BLaER1 treated with 17β-estradiol and CSF1 and Interleukin-3, amounts not matched to agents 10 nM and 100 nM (cell line): ENCODE results near the gene DRICH1.
"Not testable (repeated sequence)": the region's sequence is repeated elsewhere in the genome, so short reads cannot be mapped to it uniquely, and the experiment has no call there.

Experiments
- H3K27ac ChIP-seq, 11 experiments: shearing (Covaris generic); formaldehyde crosslinking; 2 replicates each; pipeline ENCODE4 v1.8.1; 2022
- H3K27me3 ChIP-seq, 11 experiments: shearing (Covaris generic); formaldehyde crosslinking; 2 replicates each; pipeline ENCODE4 v1.8.1; 2022
- H3K36me3 ChIP-seq, 11 experiments: shearing (Covaris generic); formaldehyde crosslinking; 2 replicates each; pipeline ENCODE4 v1.8.1; 2022
- H3K4me1 ChIP-seq, 10 experiments: shearing (Covaris generic); formaldehyde crosslinking; 2 replicates each; pipeline ENCODE4 v1.8.1; 2022
- H3K4me2 ChIP-seq, 11 experiments: shearing (Covaris generic); formaldehyde crosslinking; 2 replicates each; pipeline ENCODE4 v1.8.1; 2022
- H3K4me3 ChIP-seq, 10 experiments: shearing (Covaris generic); formaldehyde crosslinking; 2 replicates each; pipeline ENCODE4 v1.8.1; 2022
- H3K9ac ChIP-seq, 11 experiments: shearing (Covaris generic); formaldehyde crosslinking; 2 replicates each; pipeline ENCODE4 v1.8.1; 2022
- H3K9me3 ChIP-seq, 11 experiments: shearing (Covaris generic); formaldehyde crosslinking; replicated peaks in 1 of 11; 2 replicates each; pipeline ENCODE4 v1.8.1; 2022
- H4K20me1 ChIP-seq, 11 experiments: shearing (Covaris generic); formaldehyde crosslinking; 2 replicates each; pipeline ENCODE4 v1.8.1; 2022
- Cebpa-rat ChIP-seq, 11 experiments: shearing (Covaris generic); IDR thresholded peaks; 2 replicates each; pipeline ENCODE4 v1.8.1; 2022

Gene DRICH1

DNA sequence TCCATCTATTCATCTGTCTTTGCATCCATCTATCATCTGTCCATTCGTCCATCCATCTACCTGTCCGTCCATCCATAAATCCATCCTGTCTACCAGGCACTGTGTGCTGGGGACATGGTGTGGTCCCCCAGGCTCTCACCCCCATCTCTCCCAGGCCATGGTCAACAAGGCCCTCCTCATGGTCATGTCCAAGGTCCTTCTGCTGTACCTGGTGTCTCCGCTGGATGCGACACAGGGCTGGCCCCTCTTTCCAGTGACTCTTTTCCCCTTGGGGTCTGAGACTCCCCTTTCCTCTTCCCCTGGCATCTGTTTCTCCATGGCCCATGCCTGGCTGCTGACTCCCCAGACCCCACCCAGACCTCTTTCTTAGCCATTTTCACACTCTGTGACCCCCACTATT, 56.5 kb downstream of the DRICH1 start:
- Histone ChIP-seq H4K20me1 (no peaks in the 10 kb centered on the region), H3K36me3 (peaks cover 0 to 85% (median 0%) of the 10 kb centered on the region in 11 experiments; a peak in 9 of 22 replicates), H3K9ac (peak overlapping the region in 6 of 11 experiments; percentile 22 to 82 (median 70); a peak in 10 of 22 replicates), H3K4me1 (peaks cover 24 to 82% (median 68%) of the 10 kb centered on the region in 10 experiments), H3K4me2 (peak overlapping the region; percentile 5 to 100 (median 96); a peak in 19 of 22 replicates), H3K4me3 (peak overlapping the region in 5 of 10 experiments; percentile 40 to 74 (median 63); a peak in 9 of 20 replicates), H3K9me3 (peaks cover 0 to 8% (median 0%) of the 10 kb centered on the region in 11 experiments; a peak in 2 of 22 replicates), H3K27me3 (peaks cover 0 to 39% (median 0%) of the 10 kb centered on the region in 11 experiments; a peak in 3 of 22 replicates), H3K27ac (peak overlapping the region in 6 of 11 experiments; percentile 72 to 84 (median 78); a peak in 13 of 22 replicates)
- no peak for TF ChIP-seq Cebpa-rat (IDR thresholded peaks at IDR 0.05)

DNA sequence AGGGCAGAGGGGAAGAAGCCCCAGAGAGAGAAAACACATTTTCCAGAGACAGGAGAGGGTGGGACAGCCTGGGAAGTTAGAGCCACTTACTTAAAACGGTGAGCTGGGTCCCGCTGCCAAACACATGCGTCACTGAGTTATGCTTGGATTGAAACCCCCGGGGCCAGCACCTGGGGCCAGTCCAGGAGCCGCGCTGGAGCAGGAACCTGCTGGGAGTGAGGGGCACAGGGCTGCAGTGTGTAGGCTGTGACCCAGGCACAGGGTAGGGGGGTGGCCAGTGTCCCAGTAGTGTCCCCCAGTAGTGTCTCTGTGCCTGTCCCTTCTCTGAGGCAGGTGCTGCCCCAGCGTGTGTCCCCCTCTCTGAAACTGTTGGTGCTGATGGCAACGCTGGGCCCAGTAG, 57.2 kb downstream of the DRICH1 start:
- Histone ChIP-seq H3K9me3 (peaks cover 0 to 8% (median 0%) of the 10 kb centered on the region in 11 experiments; a peak in 2 of 22 replicates), H3K27ac (peak overlapping the region in 7 of 11 experiments; percentile 57 to 81 (median 65); a peak in 14 of 22 replicates), H3K4me3 (peak overlapping the region in 5 of 10 experiments; percentile 40 to 74 (median 63); a peak in 10 of 20 replicates), H3K4me2 (peak overlapping the region in 10 of 11 experiments; percentile 24 to 100 (median 96); a peak in 20 of 22 replicates), H4K20me1 (no peaks in the 10 kb centered on the region), H3K4me1 (peaks cover 19 to 77% (median 62%) of the 10 kb centered on the region in 10 experiments), H3K36me3 (peaks cover 0 to 88% (median 0%) of the 10 kb centered on the region in 11 experiments; a peak in 9 of 22 replicates), H3K9ac (peak overlapping the region in 7 of 11 experiments; percentile 22 to 82 (median 59); a peak in 14 of 22 replicates), H3K27me3 (peaks cover 0 to 32% (median 0%) of the 10 kb centered on the region in 11 experiments; a peak in 3 of 22 replicates)
- no peak for TF ChIP-seq Cebpa-rat (IDR thresholded peaks at IDR 0.05)

DNA sequence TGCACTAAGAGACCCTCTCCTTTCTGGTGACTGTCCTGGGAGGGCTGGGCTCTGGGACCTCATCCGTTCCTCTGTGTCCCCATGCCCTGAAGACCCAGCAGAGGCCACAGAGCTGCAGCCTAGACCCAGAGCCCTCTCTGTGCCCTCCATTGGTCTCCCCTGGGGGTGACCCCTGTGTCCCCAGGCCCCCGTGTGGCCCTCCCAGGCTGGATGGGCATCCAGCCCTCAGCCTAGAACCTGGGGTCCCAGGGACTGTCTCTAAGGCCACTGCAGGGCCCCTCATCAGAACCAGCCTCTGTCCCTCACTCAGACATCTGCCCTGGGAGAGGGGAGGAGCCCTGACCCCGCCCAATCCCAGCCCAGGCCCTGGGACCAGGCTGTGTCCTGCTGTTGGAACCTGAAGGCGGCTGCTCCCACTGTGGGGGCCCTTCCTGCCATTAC, 57.7 kb downstream of the DRICH1 start:
- Histone ChIP-seq H3K27ac (peak overlapping the region in 7 of 11 experiments; percentile 57 to 81 (median 65); a peak in 14 of 22 replicates), H3K4me3 (peak overlapping the region in 5 of 10 experiments; percentile 40 to 74 (median 63); a peak in 9 of 20 replicates), H3K4me1 (peaks cover 19 to 76% (median 58%) of the 10 kb centered on the region in 10 experiments), H3K9me3 (peaks cover 0 to 8% (median 0%) of the 10 kb centered on the region in 11 experiments; a peak in 2 of 22 replicates), H3K27me3 (peaks cover 0 to 27% (median 0%) of the 10 kb centered on the region in 11 experiments; a peak in 3 of 22 replicates), H3K4me2 (peak overlapping the region in 10 of 11 experiments; percentile 24 to 100 (median 96); a peak in 19 of 22 replicates), H3K36me3 (peaks cover 0 to 88% (median 0%) of the 10 kb centered on the region in 11 experiments; a peak in 9 of 22 replicates), H4K20me1 (no peaks in the 10 kb centered on the region), H3K9ac (peak overlapping the region in 7 of 11 experiments; percentile 22 to 82 (median 59); a peak in 14 of 22 replicates)
- no peak for TF ChIP-seq Cebpa-rat (IDR thresholded peaks at IDR 0.05)

DNA sequence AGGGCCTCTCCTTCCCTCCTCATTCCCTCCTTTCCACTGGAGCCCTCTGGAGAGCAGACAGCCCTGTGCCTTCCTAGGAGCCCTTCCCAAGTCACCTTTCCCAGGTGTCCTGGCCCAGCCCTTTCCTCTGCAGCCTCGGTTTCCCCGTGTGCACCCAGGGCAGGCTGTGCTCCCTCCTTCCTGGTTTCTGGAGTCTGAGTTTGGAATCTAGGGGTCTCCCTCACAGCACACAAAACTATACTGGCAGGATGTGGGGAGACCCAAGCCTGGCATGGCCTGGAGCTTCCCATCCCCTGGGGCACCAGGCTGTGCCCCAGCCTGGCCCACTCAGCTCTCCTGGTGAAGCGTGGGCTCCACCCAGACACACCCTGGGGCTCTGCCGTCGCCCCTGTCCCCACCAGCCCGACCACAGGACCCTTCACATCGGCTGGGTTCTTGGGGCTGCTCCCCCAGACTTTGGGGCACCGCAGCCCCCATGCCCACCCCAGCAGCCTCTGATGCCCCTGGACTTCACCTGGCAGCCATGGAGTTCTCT, 58.4 kb downstream of the DRICH1 start:
- H3K4me2 ChIP-seq = peak overlapping the region in 8 of 11 experiments; percentile 80 to 100 (median 97); a peak in 14 of 22 replicates
- peaks cover 0 to 22% (median 0%) of the 10 kb centered on the region in 11 experiments; a peak in 3 of 22 replicates for H3K27me3 ChIP-seq
- H3K4me1 ChIP-seq = peaks cover 15 to 76% (median 57%) of the 10 kb centered on the region in 10 experiments
- H3K9ac ChIP-seq = peak overlapping the region in 6 of 11 experiments; percentile 22 to 82 (median 69); a peak in 9 of 22 replicates
- peaks cover 0 to 84% (median 0%) of the 10 kb centered on the region in 11 experiments; a peak in 9 of 22 replicates for H3K36me3 ChIP-seq
- H4K20me1 ChIP-seq, H3K9me3 ChIP-seq: not testable (repeated sequence)
- H3K27ac ChIP-seq = peak overlapping the region in 7 of 11 experiments; percentile 57 to 81 (median 65); a peak in 7 of 22 replicates
- peak overlapping the region in 3 of 10 experiments; percentile 63 to 74 (median 68); a peak in 6 of 20 replicates for H3K4me3 ChIP-seq

DNA sequence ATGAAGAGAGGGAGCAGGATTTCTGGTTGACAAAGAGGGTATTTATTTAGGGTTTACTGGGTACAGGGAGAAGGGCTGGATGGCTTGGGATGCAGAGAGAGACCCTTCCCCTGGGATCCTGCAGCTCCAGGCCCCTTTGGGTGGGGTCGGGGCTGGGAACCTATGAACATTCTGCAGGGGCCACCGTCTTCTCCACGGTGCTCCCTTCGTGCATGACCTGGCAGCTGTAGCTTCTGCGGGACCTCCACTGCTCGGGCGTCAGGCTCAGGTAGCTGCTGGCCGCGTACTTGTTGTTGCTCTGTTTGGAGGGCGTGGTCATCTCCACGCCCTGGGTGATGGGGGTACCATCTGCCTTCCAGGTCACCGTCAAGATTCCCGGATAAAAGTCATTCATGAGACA, 59.0 kb downstream of the DRICH1 start:
- not testable (repeated sequence) for H3K9me3 ChIP-seq, H3K4me3 ChIP-seq, H3K9ac ChIP-seq, H4K20me1 ChIP-seq
- Histone ChIP-seq H3K36me3 (peaks cover 0 to 77% (median 0%) of the 10 kb centered on the region in 11 experiments; a peak in 9 of 22 replicates), H3K4me1 (peaks cover 8 to 78% (median 57%) of the 10 kb centered on the region in 10 experiments), H3K27me3 (peaks cover 0 to 16% (median 0%) of the 10 kb centered on the region in 11 experiments; a peak in 3 of 22 replicates), H3K27ac (peak overlapping the region in 1 of 11 experiments; percentile 81; a peak in 1 of 22 replicates), H3K4me2 (peak overlapping the region in 4 of 11 experiments; percentile 98 to 100 (median 98); a peak in 3 of 22 replicates)

DNA sequence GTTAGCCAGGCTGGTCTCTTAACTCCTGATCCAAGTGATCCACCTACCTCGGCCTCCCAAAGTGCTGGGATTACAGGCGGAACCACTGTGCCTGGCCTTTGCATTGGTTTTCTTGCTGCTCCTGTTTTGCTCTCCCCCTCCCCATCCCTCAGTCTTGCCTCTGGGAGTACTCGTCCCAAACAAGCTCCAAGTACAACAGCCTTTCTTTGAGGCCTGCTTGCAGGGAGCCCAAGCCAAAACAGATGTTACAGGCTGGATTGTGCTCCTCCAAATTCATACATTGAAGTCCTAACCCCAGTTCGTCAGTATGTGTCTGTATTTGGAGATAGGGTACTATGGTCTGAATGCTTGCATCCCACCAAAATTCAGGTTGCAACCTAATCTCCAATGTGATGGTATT, 60.6 kb downstream of the DRICH1 start:
- Histone ChIP-seq H3K9me3 (peaks cover 0 to 8% (median 0%) of the 10 kb centered on the region in 11 experiments; a peak in 2 of 22 replicates), H3K4me1 (peaks cover 0 to 92% (median 56%) of the 10 kb centered on the region in 10 experiments; a peak in 18 of 20 replicates)
- TF ChIP-seq Cebpa-rat (IDR thresholded peaks at IDR 0.05) = no peak

DNA sequence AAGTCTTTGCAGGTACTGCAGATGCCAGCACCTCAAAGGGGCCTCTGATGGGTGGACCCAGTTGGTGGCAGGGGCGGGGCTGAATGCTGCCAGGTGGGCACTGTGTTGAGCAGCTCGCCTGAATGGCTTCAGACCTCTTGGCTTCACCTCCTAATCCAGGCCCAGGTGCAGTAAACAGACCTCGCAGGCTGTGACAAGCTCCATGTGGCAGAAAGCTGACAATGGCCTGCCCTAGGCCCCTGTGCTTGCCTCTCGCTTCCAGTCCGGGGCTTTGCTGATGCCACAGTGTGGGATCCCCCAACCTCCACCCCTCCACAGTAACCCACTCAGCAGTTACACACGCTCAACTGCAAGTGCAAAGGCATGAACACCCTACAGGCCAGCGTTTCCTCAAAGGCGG, 61.4 kb downstream of the DRICH1 start:
- H3K36me3 ChIP-seq = peaks cover 0 to 53% (median 0%) of the 10 kb centered on the region in 11 experiments; a peak in 9 of 22 replicates
- peaks cover 0 to 8% (median 0%) of the 10 kb centered on the region in 11 experiments; a peak in 1 of 22 replicates for H4K20me1 ChIP-seq
- H3K27ac ChIP-seq = no peak overlapping the region; a peak in 1 of 22 replicates
- no peak overlapping the region for H3K9ac ChIP-seq
- H3K9me3 ChIP-seq = peaks cover 0 to 8% (median 0%) of the 10 kb centered on the region in 11 experiments; a peak in 2 of 22 replicates
- H3K27me3 ChIP-seq = peaks cover 0 to 17% (median 0%) of the 10 kb centered on the region in 11 experiments; a peak in 5 of 22 replicates
- peak overlapping the region in 3 of 11 experiments; percentile 0 to 16 (median 15); a peak in 4 of 22 replicates for H3K4me2 ChIP-seq
- peaks cover 4 to 87% (median 52%) of the 10 kb centered on the region in 10 experiments; a peak in 18 of 20 replicates for H3K4me1 ChIP-seq
- no peak for TF ChIP-seq Cebpa-rat (IDR thresholded peaks at IDR 0.05)
- H3K4me3 ChIP-seq = no peak overlapping the region

More for the DNA sequence above, 60.6 kb downstream of the DRICH1 start:
- peaks cover 0 to 61% (median 0%) of the 10 kb centered on the region in 11 experiments; a peak in 9 of 22 replicates for H3K36me3 ChIP-seq
- H3K4me2 ChIP-seq = peak overlapping the region in 3 of 11 experiments; percentile 0 to 32 (median 10); a peak in 2 of 22 replicates
- H3K27ac ChIP-seq = no peak overlapping the region
- H3K4me3 ChIP-seq = no peak overlapping the region
- H4K20me1 ChIP-seq = peaks cover 0 to 8% (median 0%) of the 10 kb centered on the region in 11 experiments; a peak in 1 of 22 replicates
- H3K9ac ChIP-seq = no peak overlapping the region; a peak in 1 of 22 replicates
- H3K27me3 ChIP-seq = peaks cover 0 to 12% (median 0%) of the 10 kb centered on the region in 11 experiments; a peak in 4 of 22 replicates

DNA sequence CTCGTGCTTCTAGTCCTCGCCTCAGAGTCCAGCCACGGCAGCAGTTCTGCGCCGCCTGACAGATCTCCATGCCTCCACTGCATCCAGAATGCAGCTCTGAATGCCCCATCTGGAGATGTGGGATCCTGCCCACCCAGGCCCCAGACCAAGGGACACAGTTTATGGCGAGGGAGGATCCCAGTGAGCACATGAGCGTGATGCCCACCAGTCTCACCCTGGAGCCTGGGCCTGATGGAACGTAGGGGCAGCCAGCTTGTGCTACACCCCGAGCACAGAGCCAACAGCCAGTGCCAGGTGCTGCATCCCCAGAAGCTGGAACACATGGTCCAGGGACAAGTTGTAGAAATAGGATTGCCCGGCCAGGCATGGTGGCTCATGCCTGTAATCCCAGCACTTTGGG, 62.4 kb downstream of the DRICH1 start:
- TF ChIP-seq Cebpa-rat (IDR thresholded peaks at IDR 0.05) = no peak
- no peak overlapping the region for H3K27ac ChIP-seq
- H3K4me3 ChIP-seq = no peak overlapping the region
- peaks cover 0 to 8% (median 0%) of the 10 kb centered on the region in 11 experiments; a peak in 2 of 22 replicates for H3K9me3 ChIP-seq
- H3K4me1 ChIP-seq = peaks cover 9 to 89% (median 52%) of the 10 kb centered on the region in 10 experiments; a peak in 18 of 20 replicates
- no peak overlapping the region for H3K4me2 ChIP-seq
- peaks cover 0 to 21% (median 0%) of the 10 kb centered on the region in 11 experiments; a peak in 5 of 22 replicates for H3K27me3 ChIP-seq
- peaks cover 0 to 13% (median 0%) of the 10 kb centered on the region in 11 experiments; a peak in 4 of 22 replicates for H4K20me1 ChIP-seq
- no peak overlapping the region for H3K9ac ChIP-seq
- H3K36me3 ChIP-seq = peaks cover 0 to 43% (median 0%) of the 10 kb centered on the region in 11 experiments; a peak in 9 of 22 replicates
